Right cardiac atrium (tissue), 5 donors: Measurements from ENCODE around the gene LHPP. TPM values are rescaled to one million over a fixed set of nuclear protein-coding genes. Genes with fewer than 3 reads are reported as not detected.

ENCODE experiments used
- ATAC-seq, 2 donors: fragments of 200-7000 bp; cut with Tn5 transposase; one replicate each; pipeline versions ENCODE4 v1.8.0 to v1.9.1; 2020; ENCODE audit warnings: moderate library complexity in 2 of 2, mild to moderate bottlenecking in 1 of 2
- DNase-seq, 3 donors: peaks; one replicate each; pipeline ENCODE4 v3.0.0-alpha.2; 2020
- H3K27ac ChIP-seq: one replicate; pipeline ENCODE4 v1.5.1; 2013; ENCODE audit warnings: mild to moderate bottlenecking, low read length, control low read depth, moderate library complexity
- H3K27me3 ChIP-seq: one replicate; pipeline ENCODE4 v1.6.1; 2013; ENCODE audit not compliant: control insufficient read depth, insufficient read depth
- H3K4me1 ChIP-seq: one replicate; pipeline ENCODE4 v1.6.1; 2013; ENCODE audit warnings: low read length; ENCODE audit not compliant: control insufficient read depth, insufficient read depth
- H3K4me3 ChIP-seq: one replicate; pipeline ENCODE4 v1.5.1; 2013; ENCODE audit warnings: low read length, control low read depth
- H3K9me3 ChIP-seq: one replicate; pipeline ENCODE4 v1.6.1; 2013; ENCODE audit warnings: low read length; ENCODE audit not compliant: control insufficient read depth
- WGBS: extraction: QIAGEN DNeasy Blood & Tissue Kit; methylation state at CpG from one replicate; pipeline ENCODE4 v1.1.7; 2013; 5-methylcytosine and 5-hydroxymethylcytosine counted together
- intact Hi-C, 4 donors: fragments of 100-400 bp; cut with DNase I; formaldehyde crosslinking; loops; one replicate each; pipeline versions ENCODE4 v1.11.0 to v1.14.0; 2022 to 2023
- polyA plus RNA-seq: library from polyadenylated mRNA; stranded (reverse); fragments of 200-250 nt; gene quantifications from one replicate; pipeline ENCODE4 v1.2.3, GENCODE V29; 2013
- total RNA-seq, 4 donors: library from RNA; stranded (reverse); fragmentation: NEBNext Ultra II Directional; extraction: Animal tissue kit (Norgen Biotek cat#: 25700); gene quantifications; one replicate each; pipeline ENCODE4 v1.2.1, GENCODE V29; 2021
- donor health status: healthy with polysubstance abuse.
- donor health status: DM: no; HTN: yes; CAD: no.
- donor health status: DM: no; HTN: no; CAD: no.
- donor health status: DM: no; HTN: yes; CAD: no; lungs with severe emphysema.
- donor health status: DM: yes; HTN: yes; CAD: no.

Gene LHPP
- total and polyA plus RNA-seq, 5 donors: 17.8 to 24.9 (median 18.6) TPM

- Histone ChIP-seq H3K27me3 (no peaks in the 10 kb centered on the region), H3K4me3 (no peak overlapping the region), H3K27ac (no peak overlapping the region), H3K9me3 (no peaks in the 10 kb centered on the region), H3K4me1 (no peaks in the 10 kb centered on the region)
- DNase-seq (no peak), ATAC-seq (no peak)
- 84% methylated on average over 11 of the region's 11 CpGs for WGBS
- intact Hi-C loops: loop anchor here (5.0 to 10.0 kb wide), 3 partner anchors 290 to 295 kb away; no protein-coding TSS in a partner anchor
These were observed 70.6 kb downstream of the LHPP start for GRCh38 chr10:124532106-124532641.

GRCh38 chr10:124532788-124533187 lies 71.2 kb downstream of the LHPP start:
- no peak for DNase-seq
- no peak for ATAC-seq
- no peak overlapping the region for H3K27ac ChIP-seq

GRCh38 chr10:124533266-124533665 lies 71.6 kb downstream of the LHPP start:
- Histone ChIP-seq H3K27me3 (no peaks in the 10 kb centered on the region), H3K4me3 (no peak overlapping the region), H3K9me3 (no peaks in the 10 kb centered on the region), H3K27ac (no peak overlapping the region), H3K4me1 (no peaks in the 10 kb centered on the region)
- intact Hi-C loops: loop anchor here (5.0 to 10.0 kb wide), 3 partner anchors 289 to 294 kb away; no protein-coding TSS in a partner anchor
- 90% methylated on average over 13 of the region's 13 CpGs for WGBS
- no peak for DNase-seq
- ATAC-seq: no peak

More at GRCh38 chr10:124532788-124533187, 71.2 kb downstream of the LHPP start:
- Histone ChIP-seq H3K27me3 (no peaks in the 10 kb centered on the region), H3K4me1 (no peaks in the 10 kb centered on the region), H3K4me3 (no peak overlapping the region), H3K9me3 (no peaks in the 10 kb centered on the region)
- WGBS: 92% methylated on average over 3 of the region's 3 CpGs
- intact Hi-C loops: loop anchor here (5.0 to 10.0 kb wide), 3 partner anchors 290 to 295 kb away; no protein-coding TSS in a partner anchor

GRCh38 chr10:124534231-124534798 lies 72.7 kb downstream of the LHPP start:
- Histone ChIP-seq H3K27ac (no peak overlapping the region), H3K4me1 (no peaks in the 10 kb centered on the region), H3K4me3 (no peak overlapping the region), H3K27me3 (no peaks in the 10 kb centered on the region), H3K9me3 (no peaks in the 10 kb centered on the region)
- DNase-seq (peak in 2 of 3 donors; percentile 72 to 78), ATAC-seq (peak; percentile 21 to 23)
- 47% methylated on average over 30 of the region's 30 CpGs for WGBS
- intact Hi-C loops: loop anchor here (5.0 to 10.0 kb wide), 3 partner anchors 288 to 293 kb away; no protein-coding TSS in a partner anchor

- peak in 1 of 3 donors; percentile 22 for DNase-seq
These were observed 73.4 kb downstream of the LHPP start for GRCh38 chr10:124534826-124535601.

GRCh38 chr10:124535731-124536495 lies 74.3 kb downstream of the LHPP start:
- intact Hi-C loops: loop anchor here in 3 of 4 donors (2.0 to 10.0 kb wide), 3 partner anchors 209 to 289 kb away; partner anchors contain the start of gene FAM53B (in 1 of the 3)
- 48% methylated on average over 18 of the region's 18 CpGs for WGBS
- DNase-seq (peak in 2 of 3 donors; percentile 61 to 64), ATAC-seq (no peak)
- H3K27ac ChIP-seq: no peak overlapping the region
- no peaks in the 10 kb centered on the region for H3K9me3 ChIP-seq
- no peaks in the 10 kb centered on the region for H3K27me3 ChIP-seq
- H3K4me1 ChIP-seq: no peaks in the 10 kb centered on the region
- H3K4me3 ChIP-seq: no peak overlapping the region

More at GRCh38 chr10:124534826-124535601, 73.4 kb downstream of the LHPP start:
- ATAC-seq: no peak
- WGBS: 88% methylated on average over 17 of the region's 17 CpGs
- intact Hi-C loops: loop anchor here (5.0 to 10.0 kb wide), 4 partner anchors 212 to 292 kb away; no protein-coding TSS in a partner anchor
- H3K4me3 ChIP-seq: no peak overlapping the region
- H3K27ac ChIP-seq: no peak overlapping the region
- H3K27me3 ChIP-seq: no peaks in the 10 kb centered on the region
- H3K9me3 ChIP-seq: no peaks in the 10 kb centered on the region
- no peaks in the 10 kb centered on the region for H3K4me1 ChIP-seq

- ATAC-seq (no peak), DNase-seq (peak in 2 of 3 donors; percentile 23 to 32)
- intact Hi-C loops: loop anchor here in 3 of 4 donors (2.0 to 10.0 kb wide), 3 partner anchors 208 to 288 kb away; partner anchors contain the start of gene FAM53B (in 1 of the 3)
- H3K27ac ChIP-seq: no peak overlapping the region
- WGBS: 66% methylated on average over 5 of the region's 5 CpGs
- H3K9me3 ChIP-seq: no peaks in the 10 kb centered on the region
- no peaks in the 10 kb centered on the region for H3K4me1 ChIP-seq
- H3K4me3 ChIP-seq: no peak overlapping the region
- H3K27me3 ChIP-seq: no peaks in the 10 kb centered on the region
These were observed 75.0 kb downstream of the LHPP start for GRCh38 chr10:124536496-124537050.

- DNase-seq (peak in 2 of 3 donors; percentile 32 to 55), ATAC-seq (no peak)
- no peaks in the 10 kb centered on the region for H3K4me1 ChIP-seq
- H3K27ac ChIP-seq: no peak overlapping the region
- H3K9me3 ChIP-seq: no peaks in the 10 kb centered on the region
- H3K4me3 ChIP-seq: no peak overlapping the region
- H3K27me3 ChIP-seq: no peaks in the 10 kb centered on the region
- 95% methylated on average over 18 of the region's 18 CpGs for WGBS
- intact Hi-C loops: loop anchor here in 3 of 4 donors (2.0 to 10.0 kb wide), 3 partner anchors 208 to 288 kb away; partner anchors contain the start of gene FAM53B (in 1 of the 3)
These were observed 75.6 kb downstream of the LHPP start for GRCh38 chr10:124537166-124537725.

GRCh38 chr10:124537891-124538290 lies 76.3 kb downstream of the LHPP start:
- H3K4me1 ChIP-seq: no peaks in the 10 kb centered on the region
- intact Hi-C loops: loop anchor here in 3 of 4 donors (2.0 to 10.0 kb wide), 3 partner anchors 207 to 287 kb away; partner anchors contain the start of gene FAM53B (in 1 of the 3)
- H3K27ac ChIP-seq: no peak overlapping the region
- H3K4me3 ChIP-seq: no peak overlapping the region
- no peaks in the 10 kb centered on the region for H3K27me3 ChIP-seq
- ATAC-seq: no peak
- no peaks in the 10 kb centered on the region for H3K9me3 ChIP-seq
- 84% methylated on average over 13 of the region's 13 CpGs for WGBS
- DNase-seq: peak in 1 of 3 donors; percentile 36
